Epithelial cell of proximal tubule (primary cell): Measurements from ENCODE around the gene GSTCD. TPM values are rescaled to one million over a fixed set of nuclear protein-coding genes. Genes with fewer than 3 reads are reported as not detected.

Experiments
- DNase-seq: peaks from one replicate; pipeline ENCODE4 v3.0.0-alpha.2; 2011; ENCODE audit warnings: low read depth
- H3K4me3 ChIP-seq: 2 replicates; pipeline ENCODE4 v1.5.1; 2011; ENCODE audit warnings: low read depth, mild to moderate bottlenecking, low read length
- CTCF ChIP-seq: conservative IDR thresholded peaks from 2 replicates; pipeline ENCODE4 v1.5.1; 2012; ENCODE audit warnings: low read depth, mild to moderate bottlenecking, low read length
- total RNA-seq: library from RNA; depleted of rRNA; stranded (reverse); fragments of >200 nt; gene quantifications from 2 replicates; pipeline ENCODE4 v1.2.3, GENCODE V29; 2015

The GSTCD gene
- total RNA-seq = 22.7 and 28.8 TPM in 2 replicates

- H3K4me3 ChIP-seq = peak within 1 kb of the TSS; percentile 86
- no peak for TF ChIP-seq CTCF
- peak; percentile 71 for DNase-seq
Measured at GRCh38 chr4:105708181-105709080, at the start of gene GSTCD, which contains the start of gene INTS12. Gene GSTCD, plus strand, starts transcription at chr4:105708784. Its CDS starts 8,830 bp downstream, at chr4:105717614. Gene INTS12, minus strand, starts transcription at chr4:105708689. Its CDS starts 8,684 bp downstream, at chr4:105700005.

GRCh38 chr4:105659190-105659589 is 49.4 kb upstream of the GSTCD start:
- H3K4me3 ChIP-seq = no peak overlapping the region
- DNase-seq = no peak
- no peak for TF ChIP-seq CTCF

- no peak for TF ChIP-seq CTCF
- no peak for DNase-seq
- no peak overlapping the region for H3K4me3 ChIP-seq
Measured at GRCh38 chr4:105661028-105661427, 47.6 kb upstream of the GSTCD start.

- no peak for DNase-seq
- no peak for TF ChIP-seq CTCF
- no peak overlapping the region for H3K4me3 ChIP-seq
Measured at GRCh38 chr4:105662935-105663675, 45.5 kb upstream of the GSTCD start.

GRCh38 chr4:105666693-105667092 is 41.9 kb upstream of the GSTCD start:
- peak; percentile 52 for TF ChIP-seq CTCF
- H3K4me3 ChIP-seq = no peak overlapping the region
- DNase-seq = peak; percentile 31

GRCh38 chr4:105670684-105671083 is 37.9 kb upstream of the GSTCD start:
- DNase-seq = no peak
- TF ChIP-seq CTCF = no peak
- no peak overlapping the region for H3K4me3 ChIP-seq
